OCI-LY7 (cell line): Measurements from ENCODE around the gene LRRC7.

ENCODE experiments used
- CTCF ChIP-seq: fragments of 200-600 bp; sonication (generic); conservative IDR thresholded peaks from 2 replicates; pipeline ENCODE4 v1.5.1; 2014; ENCODE audit warnings: mild to moderate bottlenecking, antibody characterized with exemption, low read length, moderate library complexity, mixed read lengths
- EZH2phosphoT487 ChIP-seq: fragments of 200-600 bp; sonication (generic); IDR thresholded peaks from 2 replicates; pipeline ENCODE4 v1.6.1; 2018; ENCODE audit warnings: low read depth, borderline replicate concordance, mild to moderate bottlenecking, mixed run types, antibody characterized with exemption, low read length, moderate library complexity, mixed read lengths

GRCh38 chr1:69994241-69994640, 426.5 kb downstream of the LRRC7 start:
- no peak for TF ChIP-seq CTCF
- no peak for TF ChIP-seq EZH2phosphoT487
